Myometrial cell (primary cell): ENCODE measurements around the gene NECAP2. TPM values are rescaled to one million over a fixed set of nuclear protein-coding genes. Genes with fewer than 3 reads are reported as not detected.

Experiments
- total RNA-seq: library from RNA; depleted of rRNA; stranded (reverse); fragments of >200 nt; gene quantifications from 2 replicates; pipeline ENCODE4 v1.2.3, GENCODE V29; 2015

Gene NECAP2
- total RNA-seq = 112 and 127 TPM in 2 replicates

GRCh38 chr1:16440470-16441281 is at the start of gene NECAP2:
Gene NECAP2 (plus strand): TSS chr1:16440724. CDS start chr1:16440762, 38 bp downstream.

GRCh38 chr1:16436946-16437474 is 3.5 kb upstream of the NECAP2 start, which contains the start of gene SPATA21:
Gene SPATA21 (minus strand): TSS chr1:16437424. CDS start chr1:16431371, 6,053 bp downstream.

Other genes starting within 250 kb of the NECAP2 start
- gene ARHGEF19, start 228.1 kb upstream of the NECAP2 start, total RNA-seq = 7.8 and 14.7 TPM in 2 replicates
- 6.9 and 17.0 TPM in 2 replicates for gene CPLANE2, start 203.5 kb upstream of the NECAP2 start, total RNA-seq
- 10.4 and 13.5 TPM in 2 replicates for gene FBXO42, start 88.2 kb upstream of the NECAP2 start, total RNA-seq
- gene SZRD1, start 73.5 kb upstream of the NECAP2 start, total RNA-seq = 70.9 and 80.8 TPM in 2 replicates
- not detected in 2 replicates for gene SPATA21, start 3.3 kb upstream of the NECAP2 start, total RNA-seq
- not detected in 2 replicates for gene RNU1-1, start 73.6 kb downstream of the NECAP2 start, total RNA-seq
- gene NBPF1, start 172.8 kb downstream of the NECAP2 start, total RNA-seq = 8.6 and 19.3 TPM in 2 replicates
- gene RNU1-3, start 226.2 kb downstream of the NECAP2 start, total RNA-seq = not detected in 2 replicates